HL-60 (cell line): ENCODE measurements around the gene NKD1.
A peak's percentile ranks its signal among the peaks of the same experiment; 100 is the strongest.
"Not testable (repeated sequence)": the region's sequence is repeated elsewhere in the genome, so short reads cannot be mapped to it uniquely, and the experiment has no call there.

Experiments
- DNase-seq, 2 experiments: peaks; one replicate each; pipeline ENCODE4 v3.0.0-alpha.2; 2010 to 2020; ENCODE audit warnings: low read depth in 1 of 2, low spot score in 1 of 2
- H3K27ac ChIP-seq: fragments of 250-450 bp; sonication (Bioruptor Pico); replicated peaks from 2 replicates; pipeline ENCODE4 v1.5.1; 2020; ENCODE audit warnings: mild to moderate bottlenecking, moderate library complexity
- H3K27me3 ChIP-seq: fragments of 250-450 bp; sonication (Bioruptor Pico); 2 replicates; pipeline ENCODE4 v1.5.1; 2021; ENCODE audit warnings: mild to moderate bottlenecking, moderate library complexity; ENCODE audit not compliant: insufficient read depth, poor library complexity, severe bottlenecking
- H3K4me3 ChIP-seq: replicated peaks from 2 replicates; pipeline ENCODE4 v1.5.1; 2011; ENCODE audit warnings: mild to moderate bottlenecking, control low read depth, low read length; ENCODE audit not compliant: insufficient read depth
- GABPA ChIP-seq: IDR thresholded peaks from 2 replicates; pipeline ENCODE4 v1.6.1; 2012; ENCODE audit warnings: low read depth
- POLR2AphosphoS5 ChIP-seq: IDR thresholded peaks from 2 replicates; pipeline ENCODE4 v1.6.1; 2012; ENCODE audit warnings: low read depth
- SPI1 ChIP-seq: IDR thresholded peaks from 2 replicates; pipeline ENCODE4 v1.6.1; 2012; ENCODE audit warnings: low read depth, mild to moderate bottlenecking, borderline replicate concordance
- TF ChIP-seq, protein P1 (sequence below): IDR thresholded peaks from one replicate; pipeline ENCODE4 v1.5.1; 2011; ENCODE audit warnings: low read length, control low read depth, inconsistent platforms; ENCODE audit not compliant: insufficient read depth
- TF ChIP-seq, protein P2 (sequence below): IDR thresholded peaks from 2 replicates; pipeline ENCODE4 v1.6.1; 2012; ENCODE audit warnings: low read depth; ENCODE audit not compliant: insufficient replicate concordance

The NKD1 gene

GRCh38 chr16:50578137-50578536, 29.9 kb downstream of the NKD1 start:
- peak; percentile 3 to 33 for DNase-seq
- TF ChIP-seq GABPA (no peak), SPI1 (0 out of 2 replicates have a peak, but pooled peaks have one; percentile 2)
- H3K4me3 ChIP-seq: no peak overlapping the region
- H3K27me3 ChIP-seq: no peaks in the 10 kb centered on the region
- no peak overlapping the region for H3K27ac ChIP-seq

DNA sequence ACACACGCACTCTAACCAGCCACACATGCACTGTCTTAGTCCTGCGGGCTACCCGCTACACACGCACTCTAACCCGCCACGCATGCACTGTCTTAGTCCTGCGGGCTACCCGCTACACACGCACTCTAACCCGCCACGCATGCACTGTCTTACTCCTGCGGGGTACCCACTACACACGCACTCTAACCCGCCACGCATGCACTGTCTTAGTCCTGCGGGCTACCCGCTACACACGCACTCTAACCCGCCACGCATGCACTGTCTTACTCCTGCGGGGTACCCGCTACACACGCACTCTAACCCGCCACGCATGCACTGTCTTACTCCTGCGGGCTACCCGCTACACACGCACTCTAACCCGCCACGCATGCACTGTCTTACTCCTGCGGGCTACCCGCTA, 31.2 kb downstream of the NKD1 start:
- not testable (repeated sequence) for DNase-seq, H3K27me3 ChIP-seq, H3K4me3 ChIP-seq, H3K27ac ChIP-seq

- no peak for DNase-seq
- TF ChIP-seq GABPA (no peak), POLR2AphosphoS5 (no peak), SPI1 (no peak)
- TF ChIP-seq, protein P1, sequence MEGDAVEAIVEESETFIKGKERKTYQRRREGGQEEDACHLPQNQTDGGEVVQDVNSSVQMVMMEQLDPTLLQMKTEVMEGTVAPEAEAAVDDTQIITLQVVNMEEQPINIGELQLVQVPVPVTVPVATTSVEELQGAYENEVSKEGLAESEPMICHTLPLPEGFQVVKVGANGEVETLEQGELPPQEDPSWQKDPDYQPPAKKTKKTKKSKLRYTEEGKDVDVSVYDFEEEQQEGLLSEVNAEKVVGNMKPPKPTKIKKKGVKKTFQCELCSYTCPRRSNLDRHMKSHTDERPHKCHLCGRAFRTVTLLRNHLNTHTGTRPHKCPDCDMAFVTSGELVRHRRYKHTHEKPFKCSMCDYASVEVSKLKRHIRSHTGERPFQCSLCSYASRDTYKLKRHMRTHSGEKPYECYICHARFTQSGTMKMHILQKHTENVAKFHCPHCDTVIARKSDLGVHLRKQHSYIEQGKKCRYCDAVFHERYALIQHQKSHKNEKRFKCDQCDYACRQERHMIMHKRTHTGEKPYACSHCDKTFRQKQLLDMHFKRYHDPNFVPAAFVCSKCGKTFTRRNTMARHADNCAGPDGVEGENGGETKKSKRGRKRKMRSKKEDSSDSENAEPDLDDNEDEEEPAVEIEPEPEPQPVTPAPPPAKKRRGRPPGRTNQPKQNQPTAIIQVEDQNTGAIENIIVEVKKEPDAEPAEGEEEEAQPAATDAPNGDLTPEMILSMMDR: no peak
- TF ChIP-seq, protein P2, sequence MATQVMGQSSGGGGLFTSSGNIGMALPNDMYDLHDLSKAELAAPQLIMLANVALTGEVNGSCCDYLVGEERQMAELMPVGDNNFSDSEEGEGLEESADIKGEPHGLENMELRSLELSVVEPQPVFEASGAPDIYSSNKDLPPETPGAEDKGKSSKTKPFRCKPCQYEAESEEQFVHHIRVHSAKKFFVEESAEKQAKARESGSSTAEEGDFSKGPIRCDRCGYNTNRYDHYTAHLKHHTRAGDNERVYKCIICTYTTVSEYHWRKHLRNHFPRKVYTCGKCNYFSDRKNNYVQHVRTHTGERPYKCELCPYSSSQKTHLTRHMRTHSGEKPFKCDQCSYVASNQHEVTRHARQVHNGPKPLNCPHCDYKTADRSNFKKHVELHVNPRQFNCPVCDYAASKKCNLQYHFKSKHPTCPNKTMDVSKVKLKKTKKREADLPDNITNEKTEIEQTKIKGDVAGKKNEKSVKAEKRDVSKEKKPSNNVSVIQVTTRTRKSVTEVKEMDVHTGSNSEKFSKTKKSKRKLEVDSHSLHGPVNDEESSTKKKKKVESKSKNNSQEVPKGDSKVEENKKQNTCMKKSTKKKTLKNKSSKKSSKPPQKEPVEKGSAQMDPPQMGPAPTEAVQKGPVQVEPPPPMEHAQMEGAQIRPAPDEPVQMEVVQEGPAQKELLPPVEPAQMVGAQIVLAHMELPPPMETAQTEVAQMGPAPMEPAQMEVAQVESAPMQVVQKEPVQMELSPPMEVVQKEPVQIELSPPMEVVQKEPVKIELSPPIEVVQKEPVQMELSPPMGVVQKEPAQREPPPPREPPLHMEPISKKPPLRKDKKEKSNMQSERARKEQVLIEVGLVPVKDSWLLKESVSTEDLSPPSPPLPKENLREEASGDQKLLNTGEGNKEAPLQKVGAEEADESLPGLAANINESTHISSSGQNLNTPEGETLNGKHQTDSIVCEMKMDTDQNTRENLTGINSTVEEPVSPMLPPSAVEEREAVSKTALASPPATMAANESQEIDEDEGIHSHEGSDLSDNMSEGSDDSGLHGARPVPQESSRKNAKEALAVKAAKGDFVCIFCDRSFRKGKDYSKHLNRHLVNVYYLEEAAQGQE: no peak
- H3K27ac ChIP-seq: no peak overlapping the region
- no peaks in the 10 kb centered on the region for H3K27me3 ChIP-seq
- H3K4me3 ChIP-seq: no peak overlapping the region
Observed at GRCh38 chr16:50580180-50580798, 32.1 kb downstream of the NKD1 start.

DNA sequence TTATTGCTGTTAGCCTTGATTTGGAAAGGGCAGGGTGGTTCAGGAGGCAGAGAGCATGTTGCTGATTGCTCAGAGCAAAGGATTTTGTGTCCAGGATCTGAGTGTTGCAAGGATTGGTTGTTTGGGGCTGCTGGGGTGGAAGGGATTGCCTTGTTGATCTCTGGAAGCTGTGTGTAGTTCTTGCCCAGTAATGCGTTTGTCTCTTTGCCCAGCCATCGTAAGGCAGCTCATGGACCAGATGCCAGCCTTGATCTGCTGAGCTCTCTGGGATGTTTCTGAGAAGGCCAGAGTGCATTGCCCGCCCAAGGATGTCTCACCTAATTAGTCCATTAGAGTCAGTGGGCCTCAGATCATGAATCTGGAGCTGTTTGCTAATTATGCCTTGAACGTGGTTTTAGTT, 33.6 kb downstream of the NKD1 start:
- no peak overlapping the region for H3K27ac ChIP-seq
- H3K4me3 ChIP-seq: no peak overlapping the region
- no peaks in the 10 kb centered on the region for H3K27me3 ChIP-seq
- TF ChIP-seq, protein P2: no peak
- TF ChIP-seq SPI1 (no peak), GABPA (no peak), POLR2AphosphoS5 (no peak)
- TF ChIP-seq, protein P1: no peak
- no peak for DNase-seq

DNA sequence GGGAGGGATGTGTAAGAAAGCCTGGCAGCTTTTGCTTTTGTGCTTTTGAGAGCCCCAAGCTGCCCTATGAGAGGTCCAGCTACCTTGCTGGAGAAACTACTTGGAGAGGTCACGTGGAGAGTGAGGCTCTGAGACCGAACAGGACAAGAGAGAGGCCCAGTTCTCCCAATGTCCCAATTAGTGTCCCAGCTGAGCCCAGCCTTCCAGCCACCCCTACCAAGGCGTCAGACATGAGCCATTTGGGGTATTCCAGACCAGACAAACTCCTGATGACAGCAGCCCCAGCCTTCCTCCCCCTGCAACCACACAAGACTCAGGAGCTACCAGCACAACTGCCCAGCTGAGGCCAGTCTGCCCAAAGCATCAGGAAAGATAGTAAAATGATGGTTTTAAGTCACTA, 35.0 kb downstream of the NKD1 start:
- TF ChIP-seq GABPA (no peak), SPI1 (no peak), POLR2AphosphoS5 (no peak)
- TF ChIP-seq, protein P1: no peak
- H3K27me3 ChIP-seq: no peaks in the 10 kb centered on the region
- no peak for DNase-seq
- no peak overlapping the region for H3K27ac ChIP-seq
- H3K4me3 ChIP-seq: no peak overlapping the region
